MM.1S (cell line): Measurements from ENCODE around the gene TSPAN4.

ENCODE experiments used
- DNase-seq: peaks from one replicate; pipeline ENCODE4 v3.0.0-alpha.2; 2015
- H2AFZ ChIP-seq: fragments of 300-600 bp; sonication (generic); 2 replicates; pipeline ENCODE4 v1.6.0; 2016; ENCODE audit warnings: antibody characterized with exemption, low read length
- H3F3A ChIP-seq: fragments of 300-600 bp; sonication (generic); 2 replicates; pipeline ENCODE4 v1.6.1; 2016; ENCODE audit warnings: mild to moderate bottlenecking, antibody characterized with exemption, low read length, moderate library complexity, mixed read lengths; ENCODE audit not compliant: insufficient read depth
- H3K27ac ChIP-seq: fragments of 300-600 bp; sonication (generic); 2 replicates; pipeline ENCODE4 v1.5.1; 2016; ENCODE audit warnings: mild to moderate bottlenecking, low read length
- H3K27me3 ChIP-seq: fragments of 300-600 bp; sonication (generic); replicated peaks from 2 replicates; pipeline ENCODE4 v1.6.0; 2016; ENCODE audit warnings: low read length; ENCODE audit not compliant: insufficient read depth
- H3K36me3 ChIP-seq: fragments of 300-600 bp; sonication (generic); replicated peaks from 2 replicates; pipeline ENCODE4 v1.6.1; 2016; ENCODE audit warnings: mild to moderate bottlenecking, low read length, mixed read lengths; ENCODE audit not compliant: insufficient read depth
- H3K4me1 ChIP-seq: fragments of 300-600 bp; sonication (generic); 2 replicates; pipeline ENCODE4 v1.6.1; 2016; ENCODE audit warnings: low read length, mixed read lengths
- H3K4me2 ChIP-seq: fragments of 300-600 bp; sonication (generic); 2 replicates; pipeline ENCODE4 v1.6.0; 2016; ENCODE audit warnings: low read depth, low read length
- H3K4me3 ChIP-seq: fragments of 300-600 bp; sonication (generic); 2 replicates; pipeline ENCODE4 v1.5.1; 2016; ENCODE audit warnings: low read length, mixed read lengths
- H3K79me2 ChIP-seq: fragments of 300-600 bp; sonication (generic); 2 replicates; pipeline ENCODE4 v1.6.1; 2016; ENCODE audit warnings: mixed run types, low read length, mixed read lengths
- H3K9ac ChIP-seq: fragments of 300-600 bp; sonication (generic); 2 replicates; pipeline ENCODE4 v1.6.1; 2016; ENCODE audit warnings: low read length, mixed read lengths
- H3K9me2 ChIP-seq: fragments of 300-600 bp; sonication (generic); replicated peaks from 2 replicates; pipeline ENCODE4 v1.6.1; 2016; ENCODE audit warnings: mild to moderate bottlenecking, low read length, mixed read lengths; ENCODE audit not compliant: insufficient read depth
- H3K9me3 ChIP-seq: fragments of 300-600 bp; sonication (generic); replicated peaks from 2 replicates; pipeline ENCODE4 v1.6.1; 2016; ENCODE audit warnings: mild to moderate bottlenecking, low read length, mixed read lengths; ENCODE audit not compliant: insufficient read depth
- H4K20me1 ChIP-seq: fragments of 300-600 bp; sonication (generic); 2 replicates; pipeline ENCODE4 v1.6.1; 2016; ENCODE audit warnings: mild to moderate bottlenecking, low read length, moderate library complexity, mixed read lengths; ENCODE audit not compliant: insufficient read depth
- EZH2 ChIP-seq: fragments of 300-600 bp; sonication (generic); optimal IDR thresholded peaks from 2 replicates; pipeline ENCODE3; 2017; ENCODE audit warnings: low read depth, mild to moderate bottlenecking, antibody characterized with exemption, low read length, mixed read lengths
- EZH2phosphoT487 ChIP-seq: fragments of 300-600 bp; sonication (generic); IDR thresholded peaks from 2 replicates; pipeline ENCODE4 v1.6.1; 2018; ENCODE audit warnings: antibody characterized with exemption, low read length
- TF ChIP-seq, protein P1 (sequence below): fragments of 300-600 bp; sonication (generic); IDR thresholded peaks from 2 replicates; pipeline ENCODE4 v1.5.1; 2016; ENCODE audit warnings: antibody characterized with exemption, low read length, mixed read lengths

TSPAN4 gene

DNA sequence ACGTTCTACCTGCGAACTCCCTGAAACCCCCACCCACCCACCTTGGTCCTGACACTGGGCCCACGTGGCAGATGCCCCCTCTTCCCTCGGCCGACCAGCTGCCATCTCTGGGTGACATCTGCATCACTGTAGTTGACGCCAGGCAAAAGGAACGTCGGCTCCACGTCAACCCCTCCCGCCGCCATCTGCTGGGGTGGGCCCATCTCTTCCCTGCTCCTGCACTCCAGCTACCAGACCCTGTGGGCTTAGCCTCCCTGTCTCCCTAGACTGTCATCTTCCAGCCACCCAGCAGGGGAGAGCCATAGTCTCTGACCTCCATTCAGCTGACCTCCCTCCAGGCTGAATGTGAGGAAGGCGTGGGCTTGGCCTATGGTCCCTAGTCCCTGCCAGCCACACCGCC, 46.6 kb downstream of the TSPAN4 start:
- Histone ChIP-seq H3K79me2 (no peaks in the 10 kb centered on the region), H3K4me1 (no peaks in the 10 kb centered on the region), H3K36me3 (no peaks in the 10 kb centered on the region), H2AFZ (no peak overlapping the region), H3K27ac (no peak overlapping the region), H3K4me3 (no peak overlapping the region), H3K9me3 (no peaks in the 10 kb centered on the region), H3K9ac (no peak overlapping the region), H3F3A (no peaks in the 10 kb centered on the region), H4K20me1 (no peaks in the 10 kb centered on the region), H3K27me3 (no peaks in the 10 kb centered on the region), H3K9me2 (no peaks in the 10 kb centered on the region), H3K4me2 (no peak overlapping the region)
- no peak for DNase-seq
- TF ChIP-seq, protein P1, sequence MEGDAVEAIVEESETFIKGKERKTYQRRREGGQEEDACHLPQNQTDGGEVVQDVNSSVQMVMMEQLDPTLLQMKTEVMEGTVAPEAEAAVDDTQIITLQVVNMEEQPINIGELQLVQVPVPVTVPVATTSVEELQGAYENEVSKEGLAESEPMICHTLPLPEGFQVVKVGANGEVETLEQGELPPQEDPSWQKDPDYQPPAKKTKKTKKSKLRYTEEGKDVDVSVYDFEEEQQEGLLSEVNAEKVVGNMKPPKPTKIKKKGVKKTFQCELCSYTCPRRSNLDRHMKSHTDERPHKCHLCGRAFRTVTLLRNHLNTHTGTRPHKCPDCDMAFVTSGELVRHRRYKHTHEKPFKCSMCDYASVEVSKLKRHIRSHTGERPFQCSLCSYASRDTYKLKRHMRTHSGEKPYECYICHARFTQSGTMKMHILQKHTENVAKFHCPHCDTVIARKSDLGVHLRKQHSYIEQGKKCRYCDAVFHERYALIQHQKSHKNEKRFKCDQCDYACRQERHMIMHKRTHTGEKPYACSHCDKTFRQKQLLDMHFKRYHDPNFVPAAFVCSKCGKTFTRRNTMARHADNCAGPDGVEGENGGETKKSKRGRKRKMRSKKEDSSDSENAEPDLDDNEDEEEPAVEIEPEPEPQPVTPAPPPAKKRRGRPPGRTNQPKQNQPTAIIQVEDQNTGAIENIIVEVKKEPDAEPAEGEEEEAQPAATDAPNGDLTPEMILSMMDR, result no peak
- no peak for TF ChIP-seq EZH2
- TF ChIP-seq EZH2phosphoT487, result no peak

DNA sequence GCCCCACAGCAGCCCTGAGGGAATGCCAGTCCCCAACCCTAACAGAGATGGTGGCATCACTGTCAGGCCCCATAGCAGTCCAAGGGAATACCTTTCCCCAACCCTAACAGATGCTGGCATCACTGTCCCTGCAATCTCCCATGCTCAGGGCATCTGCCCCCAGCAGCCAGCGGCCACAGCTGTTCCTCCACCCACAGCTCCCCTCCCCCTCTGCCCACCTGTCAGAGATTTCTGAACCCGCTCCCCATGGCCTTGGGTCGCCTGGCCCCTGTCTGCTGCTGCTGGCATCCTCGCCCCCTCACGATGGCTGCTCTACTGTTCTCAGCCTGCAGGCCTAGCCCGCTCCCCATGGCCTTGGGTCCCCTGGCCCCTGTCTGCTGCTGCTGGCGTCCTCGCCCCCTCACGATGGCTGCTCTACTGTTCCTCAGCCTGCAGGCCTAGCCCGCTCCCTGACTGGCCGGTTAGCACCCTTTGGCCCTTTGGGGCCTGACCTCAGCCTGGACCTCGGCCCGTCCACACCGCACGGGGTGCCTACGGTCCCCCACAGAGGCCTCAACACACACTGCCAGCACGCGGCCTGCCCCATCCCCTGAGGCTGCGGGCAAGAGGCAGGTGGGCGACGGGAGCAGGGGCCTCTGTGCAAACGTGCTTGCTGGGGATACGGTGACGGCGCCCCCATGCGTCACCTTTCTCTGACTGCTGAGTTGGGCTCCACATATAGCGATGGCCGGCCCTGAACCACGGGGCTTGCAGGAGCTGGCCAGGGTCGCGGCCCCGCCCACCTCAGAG, 47.2 kb downstream of the TSPAN4 start:
- Histone ChIP-seq H3K9ac (no peak overlapping the region), H3F3A (no peaks in the 10 kb centered on the region), H3K36me3 (no peaks in the 10 kb centered on the region), H3K79me2 (no peaks in the 10 kb centered on the region), H3K4me2 (no peak overlapping the region), H3K4me1 (no peaks in the 10 kb centered on the region), H3K27ac (no peak overlapping the region), H3K4me3 (no peak overlapping the region), H2AFZ (no peak overlapping the region), H3K9me3 (no peaks in the 10 kb centered on the region), H4K20me1 (no peaks in the 10 kb centered on the region), H3K9me2 (no peaks in the 10 kb centered on the region), H3K27me3 (no peaks in the 10 kb centered on the region)
- no peak for DNase-seq
- TF ChIP-seq, protein P1, result no peak
- TF ChIP-seq EZH2 (no peak), EZH2phosphoT487 (no peak)

DNA sequence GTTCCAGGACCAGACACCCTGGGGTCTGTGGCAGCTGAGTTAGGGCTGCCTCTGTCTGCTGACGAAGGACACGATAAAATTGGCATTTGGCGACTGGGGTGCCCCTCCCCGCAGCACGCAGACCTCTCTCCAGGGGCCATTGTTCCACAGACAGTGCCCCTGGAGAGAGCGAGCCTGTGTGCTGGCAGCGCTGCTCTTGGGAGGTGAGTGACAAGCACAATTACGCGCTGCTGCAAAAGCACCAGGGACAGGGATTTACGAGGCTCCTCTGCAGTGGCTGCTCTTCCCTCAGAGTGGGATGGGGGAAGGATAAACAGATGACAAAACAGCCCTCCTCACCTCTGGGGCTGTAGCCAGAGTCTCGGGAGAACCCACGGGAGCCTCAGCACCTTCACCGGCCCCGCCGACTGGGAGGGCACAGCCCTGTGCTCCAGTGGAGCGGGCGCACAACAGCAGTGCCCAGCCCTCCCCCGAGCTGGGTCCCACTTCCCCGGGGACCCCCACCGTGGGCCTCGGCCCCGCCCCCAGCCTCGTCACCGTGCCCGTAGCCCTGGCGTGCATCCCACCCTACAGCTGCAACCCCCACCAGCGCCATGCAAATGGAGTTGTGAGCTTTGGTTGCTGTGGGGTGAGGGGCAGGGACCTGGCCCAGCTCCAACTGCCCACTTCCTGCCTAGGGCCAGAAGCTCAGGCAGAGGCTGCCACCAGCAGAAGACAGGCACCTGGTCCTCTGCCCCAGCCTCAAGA, 48.3 kb downstream of the TSPAN4 start:
- TF ChIP-seq, protein P1, result no peak
- TF ChIP-seq EZH2 (no peak), EZH2phosphoT487 (no peak)
- Histone ChIP-seq H3K27me3 (no peaks in the 10 kb centered on the region), H2AFZ (no peak overlapping the region), H3K9me2 (no peaks in the 10 kb centered on the region), H3K36me3 (no peaks in the 10 kb centered on the region), H3K4me3 (no peak overlapping the region), H3K79me2 (no peaks in the 10 kb centered on the region), H3K4me2 (no peak overlapping the region), H3F3A (no peaks in the 10 kb centered on the region), H3K9ac (no peak overlapping the region), H3K4me1 (no peaks in the 10 kb centered on the region), H3K27ac (no peak overlapping the region), H3K9me3 (no peaks in the 10 kb centered on the region), H4K20me1 (no peaks in the 10 kb centered on the region)
- DNase-seq, result no peak
